ENCODE data around the gene PELI2.

GRCh38 chr14:56185992-56186391, 67.8 kb downstream of the PELI2 start:
- TF ChIP-seq CTCF (IDR thresholded peaks at IDR 0.05) (no peak), POLR2A (IDR thresholded peaks at IDR 0.05) (no peak)
